Nucleus accumbens (tissue), 56 donors: Measurements from ENCODE around the gene SLC22A7.

Experiments used
- DNase-seq, 56 donors: peaks; one replicate each; lab custom pipeline; 2025; lab: John Stamatoyannopoulos, UW

The SLC22A7 gene

GRCh38 chr6:43264599-43265145 is 33.4 kb upstream of the SLC22A7 start:
- no peak for DNase-seq

- no peak for DNase-seq
Measured at GRCh38 chr6:43265564-43265963, 32.5 kb upstream of the SLC22A7 start.

GRCh38 chr6:43267619-43268354 is 30.3 kb upstream of the SLC22A7 start:
- no peak for DNase-seq

GRCh38 chr6:43268355-43268700 is 29.7 kb upstream of the SLC22A7 start:
- DNase-seq: peak in 52 of 56 donors; percentile 21 to 82 (median 58)

- no peak for DNase-seq
Measured at GRCh38 chr6:43268782-43269272, 29.2 kb upstream of the SLC22A7 start.

GRCh38 chr6:43269273-43270007 is 28.6 kb upstream of the SLC22A7 start:
- DNase-seq: no peak

- DNase-seq: no peak
Measured at GRCh38 chr6:43271103-43271815, 26.8 kb upstream of the SLC22A7 start.

GRCh38 chr6:43271944-43272343 is 26.1 kb upstream of the SLC22A7 start:
- no peak for DNase-seq

- DNase-seq: no peak
Measured at GRCh38 chr6:43273707-43274106, 24.4 kb upstream of the SLC22A7 start.

GRCh38 chr6:43274127-43274915 is 23.7 kb upstream of the SLC22A7 start:
- no peak for DNase-seq

- DNase-seq: peak in 6 of 56 donors; percentile 3 to 79 (median 33)
Measured at GRCh38 chr6:43274916-43275597, 23.0 kb upstream of the SLC22A7 start.

GRCh38 chr6:43275801-43276576 is 22.1 kb upstream of the SLC22A7 start:
- peak in 3 of 56 donors; percentile 14 to 51 (median 19) for DNase-seq

- DNase-seq: no peak
Measured at GRCh38 chr6:43276577-43277305, 21.3 kb upstream of the SLC22A7 start.

GRCh38 chr6:43277306-43277642 is 20.8 kb upstream of the SLC22A7 start:
- no peak for DNase-seq

GRCh38 chr6:43277643-43278523 is 20.2 kb upstream of the SLC22A7 start:
- peak in 8 of 56 donors; percentile 7 to 53 (median 22) for DNase-seq

GRCh38 chr6:43278524-43279078 is 19.5 kb upstream of the SLC22A7 start:
- DNase-seq: no peak

- DNase-seq: no peak
Measured at GRCh38 chr6:43280234-43280633, 17.8 kb upstream of the SLC22A7 start.
